HG03280 (cell line): ENCODE data around the gene ALPP.
"Not testable (repeated sequence)": the region's sequence is repeated elsewhere in the genome, so short reads cannot be mapped to it uniquely, and the experiment has no call there.

Experiments
- ATAC-seq: cut with Tn5 transposase; IDR thresholded peaks from one replicate; pipeline ENCODE4 v1.9.1; 2021; ENCODE audit warnings: mild to moderate bottlenecking, moderate library complexity; ENCODE audit not compliant: unreplicated experiment

The ALPP gene

GRCh38 chr2:232400256-232401015, 21.9 kb downstream of the ALPP start:
- ATAC-seq = no peak

- no peak for ATAC-seq
Measured at GRCh38 chr2:232402518-232402917, 24.0 kb downstream of the ALPP start.

GRCh38 chr2:232405943-232406510, 27.5 kb downstream of the ALPP start:
- ATAC-seq = no peak

- no peak for ATAC-seq
Measured at GRCh38 chr2:232406556-232407310, 28.2 kb downstream of the ALPP start, which contains the start of gene ALPG. Gene ALPG, plus strand, starts transcription at chr2:232406844. Its CDS starts 51 bp downstream, at chr2:232406895.

- ATAC-seq = not testable (repeated sequence)
Measured at GRCh38 chr2:232407428-232408150, 29.0 kb downstream of the ALPP start.

- ATAC-seq = not testable (repeated sequence)
Measured at GRCh38 chr2:232408269-232408668, 29.7 kb downstream of the ALPP start.

GRCh38 chr2:232409617-232410016, 31.1 kb downstream of the ALPP start:
- not testable (repeated sequence) for ATAC-seq

- ATAC-seq = no peak
Measured at GRCh38 chr2:232410238-232410900, 31.8 kb downstream of the ALPP start.

- no peak for ATAC-seq
Measured at GRCh38 chr2:232411901-232412629, 33.5 kb downstream of the ALPP start.

- no peak for ATAC-seq
Measured at GRCh38 chr2:232412986-232413385, 34.4 kb downstream of the ALPP start.

GRCh38 chr2:232415138-232415690, 36.7 kb downstream of the ALPP start:
- ATAC-seq = no peak

GRCh38 chr2:232415736-232416520, 37.4 kb downstream of the ALPP start:
- no peak for ATAC-seq

GRCh38 chr2:232416521-232417470, 38.2 kb downstream of the ALPP start:
- ATAC-seq = no peak

- no peak for ATAC-seq
Measured at GRCh38 chr2:232417489-232417888, 38.9 kb downstream of the ALPP start.

GRCh38 chr2:232418056-232418455, 39.5 kb downstream of the ALPP start:
- ATAC-seq = no peak

- ATAC-seq = no peak
Measured at GRCh38 chr2:232418466-232419244, 40.1 kb downstream of the ALPP start.
